Measurements from ENCODE around the gene TAS2R40.

The TAS2R40 gene

DNA sequence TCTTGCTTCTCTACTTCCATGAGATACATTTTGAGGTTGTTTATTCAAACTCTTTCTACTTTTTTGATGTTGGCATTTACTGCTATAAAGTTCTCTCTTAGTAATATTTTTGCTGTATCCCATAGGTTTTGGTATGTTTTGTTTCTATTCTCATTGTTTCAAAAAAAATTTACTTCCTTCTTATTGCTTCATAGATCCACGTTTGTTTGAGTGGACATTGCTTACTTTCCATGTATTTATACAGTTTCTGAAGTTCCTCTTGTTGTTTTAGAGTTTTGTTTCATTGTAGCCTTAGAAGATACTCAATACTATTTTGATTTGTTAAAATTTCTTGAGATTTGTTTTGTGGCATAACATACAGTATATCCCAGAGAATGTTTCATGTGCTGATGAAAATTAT, 13.7 kb downstream of the TAS2R40 start:
- H3K27ac ChIP-seq, result no peak overlapping the region
- H3K9me3 ChIP-seq (ENCODE audit: severe bottlenecking), result peaks cover 15% of the 10 kb centered on the region
- TF ChIP-seq, protein P1, sequence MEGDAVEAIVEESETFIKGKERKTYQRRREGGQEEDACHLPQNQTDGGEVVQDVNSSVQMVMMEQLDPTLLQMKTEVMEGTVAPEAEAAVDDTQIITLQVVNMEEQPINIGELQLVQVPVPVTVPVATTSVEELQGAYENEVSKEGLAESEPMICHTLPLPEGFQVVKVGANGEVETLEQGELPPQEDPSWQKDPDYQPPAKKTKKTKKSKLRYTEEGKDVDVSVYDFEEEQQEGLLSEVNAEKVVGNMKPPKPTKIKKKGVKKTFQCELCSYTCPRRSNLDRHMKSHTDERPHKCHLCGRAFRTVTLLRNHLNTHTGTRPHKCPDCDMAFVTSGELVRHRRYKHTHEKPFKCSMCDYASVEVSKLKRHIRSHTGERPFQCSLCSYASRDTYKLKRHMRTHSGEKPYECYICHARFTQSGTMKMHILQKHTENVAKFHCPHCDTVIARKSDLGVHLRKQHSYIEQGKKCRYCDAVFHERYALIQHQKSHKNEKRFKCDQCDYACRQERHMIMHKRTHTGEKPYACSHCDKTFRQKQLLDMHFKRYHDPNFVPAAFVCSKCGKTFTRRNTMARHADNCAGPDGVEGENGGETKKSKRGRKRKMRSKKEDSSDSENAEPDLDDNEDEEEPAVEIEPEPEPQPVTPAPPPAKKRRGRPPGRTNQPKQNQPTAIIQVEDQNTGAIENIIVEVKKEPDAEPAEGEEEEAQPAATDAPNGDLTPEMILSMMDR (IDR thresholded peaks at IDR 0.05; ENCODE audit: low read depth, low read length), result no peak
- no peak for DNase-seq
- no peaks in the 10 kb centered on the region for H3K36me3 ChIP-seq
- H3K4me3 ChIP-seq (ENCODE audit: low read depth, low read length), result no peak overlapping the region
- H3K27me3 ChIP-seq (ENCODE audit: insufficient read depth, low read depth, severe bottlenecking), result no peaks in the 10 kb centered on the region

DNA sequence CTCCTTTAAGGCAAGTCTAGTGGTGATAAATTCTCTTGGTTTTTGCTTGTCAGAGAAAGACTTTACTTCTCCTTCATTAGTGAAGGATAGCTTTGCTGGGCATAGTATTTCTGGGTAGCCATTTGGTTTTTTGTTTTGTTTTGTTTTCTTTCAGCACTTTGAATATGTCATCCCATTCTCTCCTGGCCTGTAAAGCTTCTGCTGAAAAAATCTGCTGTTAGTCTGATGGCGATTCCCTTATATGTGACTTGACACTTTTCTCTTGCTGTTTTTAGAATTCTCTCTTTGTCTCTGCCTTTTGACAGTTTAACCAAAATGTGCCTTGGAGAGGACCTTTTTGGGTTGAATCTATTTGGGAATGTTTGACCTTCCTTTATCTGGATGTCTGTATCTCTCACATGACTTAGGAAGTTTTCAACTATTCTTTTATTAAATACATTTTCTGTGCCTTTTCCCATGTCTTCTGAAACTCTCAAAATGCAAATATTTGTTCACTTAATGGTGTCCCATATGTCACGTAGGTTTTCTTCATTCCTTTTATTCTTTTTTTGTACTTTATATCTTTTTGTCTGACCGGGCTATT, 14.7 kb downstream of the TAS2R40 start:
- peaks cover 15% of the 10 kb centered on the region for H3K9me3 ChIP-seq (ENCODE audit: severe bottlenecking)
- no peaks in the 10 kb centered on the region for H3K27me3 ChIP-seq (ENCODE audit: insufficient read depth, low read depth, severe bottlenecking)
- no peaks in the 10 kb centered on the region for H3K36me3 ChIP-seq
- TF ChIP-seq, protein P1 (IDR thresholded peaks at IDR 0.05; ENCODE audit: low read depth, low read length), result no peak
- H3K4me3 ChIP-seq (ENCODE audit: low read depth, low read length), result no peak overlapping the region
- DNase-seq, result no peak
- no peak overlapping the region for H3K27ac ChIP-seq

DNA sequence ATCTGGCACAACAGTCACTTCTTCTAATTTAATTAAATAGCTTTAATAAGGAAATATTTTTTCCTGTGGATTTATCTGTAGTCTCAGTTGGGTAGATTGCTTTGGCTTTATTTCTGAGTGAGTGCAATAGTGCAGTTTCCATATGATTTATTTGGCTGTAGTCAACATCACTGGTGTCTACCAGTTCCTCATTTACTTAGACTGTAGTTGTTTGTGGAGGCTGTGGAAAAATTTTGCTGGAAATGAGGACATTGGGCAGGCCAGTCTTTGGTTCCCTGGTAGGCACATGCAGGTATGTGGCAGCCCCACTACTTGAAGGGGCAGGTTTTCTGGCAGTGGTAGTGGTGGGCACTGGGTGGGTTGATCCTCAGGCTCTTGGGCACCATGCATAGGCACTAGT, 15.5 kb downstream of the TAS2R40 start:
- Histone ChIP-seq H3K27ac (no peak overlapping the region), H3K27me3 (ENCODE audit: insufficient read depth, low read depth, severe bottlenecking) (no peaks in the 10 kb centered on the region), H3K9me3 (ENCODE audit: severe bottlenecking) (peaks cover 15% of the 10 kb centered on the region), H3K36me3 (no peaks in the 10 kb centered on the region), H3K4me3 (ENCODE audit: low read depth, low read length) (no peak overlapping the region)
- TF ChIP-seq, protein P1 (IDR thresholded peaks at IDR 0.05; ENCODE audit: low read depth, low read length), result no peak
- no peak for DNase-seq

DNA sequence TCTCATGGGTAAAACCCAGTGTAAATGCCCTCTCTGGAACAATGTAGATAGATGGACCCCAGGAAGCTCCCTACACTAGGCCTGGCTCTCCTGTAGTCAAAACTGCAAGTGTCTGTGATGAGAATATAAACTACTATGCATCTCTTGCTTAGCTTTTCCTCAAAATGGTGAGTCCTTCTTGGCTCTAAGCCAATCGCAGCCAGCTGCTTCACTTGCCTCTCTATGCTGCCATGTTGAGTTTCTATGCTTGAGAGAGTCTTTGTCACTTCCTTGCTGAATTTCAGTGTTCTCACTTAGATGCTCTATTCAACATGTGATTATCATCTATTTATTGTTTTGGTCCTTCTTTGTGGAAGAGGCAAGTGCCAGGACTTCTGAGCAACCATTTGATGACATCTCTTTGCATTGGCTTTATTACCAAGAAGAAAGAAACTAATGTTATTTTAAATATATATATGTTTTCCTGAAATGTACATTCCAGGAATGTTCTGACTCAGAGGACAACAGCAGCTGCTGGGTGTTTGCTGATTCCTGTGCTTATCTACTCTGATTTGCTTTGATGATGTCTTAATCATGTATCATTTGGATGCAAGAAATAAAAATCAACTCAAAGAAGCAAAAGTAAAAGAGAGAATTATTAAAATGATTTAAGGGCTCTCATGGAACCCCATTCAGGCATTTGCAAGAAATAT, 16.6 kb downstream of the TAS2R40 start:
- Histone ChIP-seq H3K9me3 (ENCODE audit: severe bottlenecking) (peaks cover 15% of the 10 kb centered on the region), H3K27ac (no peak overlapping the region), H3K27me3 (ENCODE audit: insufficient read depth, low read depth, severe bottlenecking) (no peaks in the 10 kb centered on the region), H3K4me3 (ENCODE audit: low read depth, low read length) (no peak overlapping the region), H3K36me3 (no peaks in the 10 kb centered on the region)
- no peak for DNase-seq
- TF ChIP-seq, protein P1 (IDR thresholded peaks at IDR 0.05; ENCODE audit: low read depth, low read length), result no peak

DNA sequence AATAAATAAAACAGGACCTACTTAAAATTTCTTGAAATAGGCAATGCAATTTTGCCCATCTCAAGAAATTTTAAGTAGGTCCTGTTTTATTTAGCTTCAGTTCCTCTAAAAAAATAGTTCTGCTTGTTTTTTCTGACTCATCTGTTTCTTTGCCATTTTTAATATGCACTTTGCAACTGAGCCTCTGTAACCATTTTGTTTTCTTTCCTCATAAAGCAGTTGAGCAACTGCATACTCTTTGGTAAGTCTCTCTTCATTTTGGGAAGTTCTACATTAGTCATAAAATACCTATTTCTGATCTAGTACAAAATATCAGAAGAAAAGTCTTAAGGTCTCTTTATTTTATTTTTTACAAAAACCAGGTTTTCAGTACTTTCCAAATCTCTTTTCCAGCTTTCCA, 18.0 kb downstream of the TAS2R40 start:
- H3K9me3 ChIP-seq (ENCODE audit: severe bottlenecking), result peaks cover 15% of the 10 kb centered on the region
- DNase-seq, result no peak
- no peaks in the 10 kb centered on the region for H3K36me3 ChIP-seq
- TF ChIP-seq, protein P1 (IDR thresholded peaks at IDR 0.05; ENCODE audit: low read depth, low read length), result no peak
- H3K27me3 ChIP-seq (ENCODE audit: insufficient read depth, low read depth, severe bottlenecking), result no peaks in the 10 kb centered on the region
- no peak overlapping the region for H3K27ac ChIP-seq
- H3K4me3 ChIP-seq (ENCODE audit: low read depth, low read length), result no peak overlapping the region

Data from WERI-Rb-1 (cell line).